ENCODE results near the gene KLF5. TPM values are rescaled to one million over a fixed set of nuclear protein-coding genes. Genes with fewer than 3 reads are reported as not detected.

The KLF5 gene
- 0.44 and 0.50 TPM in 2 replicates for total RNA-seq

DNA sequence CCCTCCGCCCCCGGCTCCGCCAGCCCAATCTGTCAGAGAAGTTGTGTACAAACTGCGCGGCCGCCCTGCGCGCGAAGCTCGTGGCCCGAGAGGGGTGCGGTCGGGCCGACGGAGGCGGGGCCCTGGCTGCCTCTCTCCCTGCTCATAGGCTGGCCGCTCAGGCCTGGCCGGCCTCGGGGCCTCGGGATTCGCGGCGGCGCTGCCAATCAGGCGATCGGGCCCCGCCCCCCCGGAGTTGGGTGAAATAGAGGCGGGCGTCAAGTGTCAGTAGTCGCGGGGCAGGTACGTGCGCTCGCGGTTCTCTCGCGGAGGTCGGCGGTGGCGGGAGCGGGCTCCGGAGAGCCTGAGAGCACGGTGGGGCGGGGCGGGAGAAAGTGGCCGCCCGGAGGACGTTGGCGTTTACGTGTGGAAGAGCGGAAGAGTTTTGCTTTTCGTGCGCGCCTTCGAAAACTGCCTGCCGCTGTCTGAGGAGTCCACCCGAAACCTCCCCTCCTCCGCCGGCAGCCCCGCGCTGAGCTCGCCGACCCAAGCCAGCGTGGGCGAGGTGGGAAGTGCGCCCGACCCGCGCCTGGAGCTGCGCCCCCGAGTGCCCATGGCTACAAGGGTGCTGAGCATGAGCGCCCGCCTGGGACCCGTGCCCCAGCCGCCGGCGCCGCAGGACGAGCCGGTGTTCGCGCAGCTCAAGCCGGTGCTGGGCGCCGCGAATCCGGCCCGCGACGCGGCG lies at the start of gene KLF5:
Gene KLF5 (plus strand): TSS at position 270 of the 724 bp plus-strand sequence. CDS start 323 bp downstream, at position 593.

Measured in smooth muscle cell of trachea (primary cell).